GM13977 (cell line): Measurements from ENCODE around the gene TOMM20.
"Not testable (repeated sequence)": the region's sequence is repeated elsewhere in the genome, so short reads cannot be mapped to it uniquely, and the experiment has no call there.

ENCODE experiments used
- DNase-seq: peaks from one replicate; pipeline ENCODE4 v3.0.0; 2012; ENCODE audit warnings: low spot score
- in situ Hi-C: fragments of 300-500 bp; cut with MboI; formaldehyde crosslinking; loops from one replicate; pipeline ENCODE4 v1.12.0; 2022; ENCODE audit warnings: low sequenced_read_pairs, low pct_unique_long_range_greater_than_20kb, mixed read lengths, inconsistent platforms; ENCODE audit not compliant: unreplicated experiment
- TF ChIP-seq, protein P1 (sequence below): IDR thresholded peaks from 2 replicates; pipeline ENCODE4 v1.5.1; 2012; ENCODE audit warnings: mild to moderate bottlenecking, control low read depth; ENCODE audit not compliant: insufficient read depth; ENCODE audit errors: extremely low read depth, missing control alignments

TOMM20 gene

DNA sequence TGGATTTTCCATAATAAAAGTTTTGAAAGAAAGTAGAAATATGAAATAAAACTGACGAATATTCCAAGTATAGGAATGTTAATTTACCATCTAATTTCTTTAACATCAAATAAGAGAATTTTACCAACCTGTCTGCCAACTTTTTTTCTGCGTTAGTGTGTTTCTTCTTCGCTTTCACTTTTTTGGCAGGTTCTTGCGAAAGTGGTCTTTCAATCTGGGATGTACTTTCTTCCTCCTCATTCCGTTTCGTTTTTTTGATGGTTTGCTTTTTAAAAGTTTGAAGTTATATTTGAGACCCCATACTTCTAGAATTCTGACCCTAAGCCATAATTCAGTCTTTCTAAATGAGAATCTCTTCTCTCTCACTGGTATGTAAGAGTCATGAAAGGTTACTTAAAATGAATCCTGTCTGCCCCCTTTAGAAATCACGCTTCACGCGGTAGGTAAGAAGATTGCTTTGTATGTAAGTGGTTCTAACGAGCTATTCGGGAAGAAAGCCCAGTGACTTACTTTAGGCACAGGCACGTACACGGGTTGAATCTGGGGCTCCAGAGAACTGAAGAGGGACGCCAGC, 31.8 kb upstream of the TOMM20 start:
- TF ChIP-seq, protein P1, sequence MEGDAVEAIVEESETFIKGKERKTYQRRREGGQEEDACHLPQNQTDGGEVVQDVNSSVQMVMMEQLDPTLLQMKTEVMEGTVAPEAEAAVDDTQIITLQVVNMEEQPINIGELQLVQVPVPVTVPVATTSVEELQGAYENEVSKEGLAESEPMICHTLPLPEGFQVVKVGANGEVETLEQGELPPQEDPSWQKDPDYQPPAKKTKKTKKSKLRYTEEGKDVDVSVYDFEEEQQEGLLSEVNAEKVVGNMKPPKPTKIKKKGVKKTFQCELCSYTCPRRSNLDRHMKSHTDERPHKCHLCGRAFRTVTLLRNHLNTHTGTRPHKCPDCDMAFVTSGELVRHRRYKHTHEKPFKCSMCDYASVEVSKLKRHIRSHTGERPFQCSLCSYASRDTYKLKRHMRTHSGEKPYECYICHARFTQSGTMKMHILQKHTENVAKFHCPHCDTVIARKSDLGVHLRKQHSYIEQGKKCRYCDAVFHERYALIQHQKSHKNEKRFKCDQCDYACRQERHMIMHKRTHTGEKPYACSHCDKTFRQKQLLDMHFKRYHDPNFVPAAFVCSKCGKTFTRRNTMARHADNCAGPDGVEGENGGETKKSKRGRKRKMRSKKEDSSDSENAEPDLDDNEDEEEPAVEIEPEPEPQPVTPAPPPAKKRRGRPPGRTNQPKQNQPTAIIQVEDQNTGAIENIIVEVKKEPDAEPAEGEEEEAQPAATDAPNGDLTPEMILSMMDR: no peak
- peak; percentile 65 for DNase-seq
- in situ Hi-C loops: no loop called here

- in situ Hi-C loops, DNase-seq: not testable (repeated sequence)
These were observed 31.3 kb upstream of the TOMM20 start for GRCh38 chr1:235159930-235160329.

DNA sequence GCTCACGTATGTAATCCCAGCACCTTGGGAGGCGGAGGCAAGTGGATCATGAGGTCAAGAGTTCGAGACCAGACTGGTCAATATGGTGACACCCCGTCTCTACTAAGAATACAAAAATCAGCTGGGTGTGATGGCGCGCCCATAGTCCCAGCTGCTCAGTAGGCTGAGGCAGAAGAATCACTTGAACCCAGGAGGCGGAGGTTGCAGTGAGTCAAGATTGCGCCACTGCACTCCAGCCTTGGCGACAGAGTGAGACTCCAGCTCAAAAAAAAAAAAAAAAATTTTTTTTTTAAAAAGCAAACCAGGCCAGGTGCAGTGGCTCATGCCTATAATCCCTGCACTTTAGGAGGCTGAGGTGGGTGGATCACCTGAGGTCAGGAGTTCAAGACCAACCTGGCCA, 30.6 kb upstream of the TOMM20 start:
- DNase-seq, in situ Hi-C loops: not testable (repeated sequence)

DNA sequence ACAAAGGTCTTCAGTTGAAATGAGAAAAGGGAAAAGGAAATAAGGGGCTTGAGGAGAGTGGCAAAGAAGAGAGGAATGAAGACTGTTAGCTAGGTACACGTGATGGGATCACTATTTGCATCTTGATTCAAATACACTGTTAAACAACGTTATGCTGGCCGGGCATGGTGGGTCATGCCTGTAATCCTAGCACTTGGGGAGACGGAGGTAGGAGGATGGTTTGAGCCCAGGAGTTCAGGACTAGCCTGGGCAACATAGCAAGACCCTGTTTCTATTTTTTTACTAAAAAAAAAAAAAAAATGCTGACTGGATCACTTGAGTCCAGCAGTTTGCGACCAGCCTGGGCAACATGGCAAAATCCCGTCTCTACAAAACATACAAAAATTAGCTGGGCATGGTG, 30.0 kb upstream of the TOMM20 start:
- in situ Hi-C loops: no loop called here
- DNase-seq: no peak
- TF ChIP-seq, protein P1: no peak

DNA sequence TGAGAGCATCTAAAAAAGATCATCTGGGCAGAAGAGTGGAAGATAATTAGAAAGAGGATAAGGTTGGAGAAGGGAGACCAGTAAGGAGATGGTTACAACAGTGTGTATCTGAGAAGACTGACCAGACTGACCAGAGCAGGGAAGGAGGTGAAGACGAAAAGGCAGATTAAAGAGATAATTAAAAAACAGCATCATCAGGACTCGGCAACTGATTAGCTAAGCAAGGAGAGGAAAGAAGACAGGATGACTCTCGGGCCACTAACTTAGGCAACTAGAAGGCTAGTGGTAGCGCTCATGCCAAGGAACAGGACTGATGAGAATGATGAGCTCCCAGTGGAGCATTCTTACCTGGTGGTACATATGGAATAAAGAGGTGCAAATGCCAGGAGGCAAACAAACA, 28.5 kb upstream of the TOMM20 start:
- DNase-seq: no peak
- in situ Hi-C loops: no loop called here
- TF ChIP-seq, protein P1: no peak

DNA sequence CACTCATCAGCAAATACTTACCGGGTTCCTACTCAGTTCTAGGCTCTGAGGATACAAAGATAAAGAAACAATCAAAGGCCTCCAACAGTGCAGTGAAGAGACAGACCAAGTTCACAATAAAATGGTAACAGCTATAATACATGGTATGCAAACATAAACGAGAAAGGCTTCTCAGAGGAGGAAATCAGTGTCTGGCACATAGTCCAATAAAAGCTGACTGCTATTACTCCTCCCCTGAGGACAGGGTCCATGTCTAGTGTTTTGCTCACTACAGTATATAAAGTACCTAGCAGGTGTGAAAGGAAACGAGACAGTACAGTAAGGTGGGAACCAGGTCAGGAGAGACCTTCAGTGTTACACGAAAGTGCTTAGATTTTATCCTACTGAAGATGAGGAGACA, 28.1 kb upstream of the TOMM20 start:
- in situ Hi-C loops: no loop called here
- no peak for DNase-seq
- TF ChIP-seq, protein P1: no peak

GRCh38 chr1:235156265-235156664, 27.6 kb upstream of the TOMM20 start:
- DNase-seq: no peak
- TF ChIP-seq, protein P1: no peak
- in situ Hi-C loops: no loop called here

DNA sequence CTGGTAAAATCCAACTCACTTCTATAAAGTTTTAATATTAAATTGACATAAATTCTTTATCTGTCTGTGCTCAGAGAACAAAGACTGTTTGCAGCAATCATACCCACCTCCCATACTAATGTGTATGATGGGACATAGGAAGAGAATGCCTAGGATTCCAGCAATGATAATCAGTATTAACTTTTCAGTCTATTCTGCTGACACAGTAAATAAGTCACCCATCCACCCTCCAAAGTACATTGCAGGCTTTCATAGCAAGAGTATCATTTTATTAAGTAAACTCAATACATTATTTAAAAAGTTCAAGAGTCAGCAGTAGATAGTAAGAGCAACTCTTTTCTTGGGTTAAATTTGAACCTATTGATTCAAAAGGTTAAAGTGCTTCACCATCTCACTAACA, 23.6 kb upstream of the TOMM20 start:
- in situ Hi-C loops: no loop called here
- TF ChIP-seq, protein P1: no peak
- no peak for DNase-seq
